ENCODE measurements around the gene LLGL2. TPM values are rescaled to one million over a fixed set of nuclear protein-coding genes. Genes with fewer than 3 reads are reported as not detected.
"Not testable (repeated sequence)": the region's sequence is repeated elsewhere in the genome, so short reads cannot be mapped to it uniquely, and the experiment has no call there.

The LLGL2 gene, protein sequence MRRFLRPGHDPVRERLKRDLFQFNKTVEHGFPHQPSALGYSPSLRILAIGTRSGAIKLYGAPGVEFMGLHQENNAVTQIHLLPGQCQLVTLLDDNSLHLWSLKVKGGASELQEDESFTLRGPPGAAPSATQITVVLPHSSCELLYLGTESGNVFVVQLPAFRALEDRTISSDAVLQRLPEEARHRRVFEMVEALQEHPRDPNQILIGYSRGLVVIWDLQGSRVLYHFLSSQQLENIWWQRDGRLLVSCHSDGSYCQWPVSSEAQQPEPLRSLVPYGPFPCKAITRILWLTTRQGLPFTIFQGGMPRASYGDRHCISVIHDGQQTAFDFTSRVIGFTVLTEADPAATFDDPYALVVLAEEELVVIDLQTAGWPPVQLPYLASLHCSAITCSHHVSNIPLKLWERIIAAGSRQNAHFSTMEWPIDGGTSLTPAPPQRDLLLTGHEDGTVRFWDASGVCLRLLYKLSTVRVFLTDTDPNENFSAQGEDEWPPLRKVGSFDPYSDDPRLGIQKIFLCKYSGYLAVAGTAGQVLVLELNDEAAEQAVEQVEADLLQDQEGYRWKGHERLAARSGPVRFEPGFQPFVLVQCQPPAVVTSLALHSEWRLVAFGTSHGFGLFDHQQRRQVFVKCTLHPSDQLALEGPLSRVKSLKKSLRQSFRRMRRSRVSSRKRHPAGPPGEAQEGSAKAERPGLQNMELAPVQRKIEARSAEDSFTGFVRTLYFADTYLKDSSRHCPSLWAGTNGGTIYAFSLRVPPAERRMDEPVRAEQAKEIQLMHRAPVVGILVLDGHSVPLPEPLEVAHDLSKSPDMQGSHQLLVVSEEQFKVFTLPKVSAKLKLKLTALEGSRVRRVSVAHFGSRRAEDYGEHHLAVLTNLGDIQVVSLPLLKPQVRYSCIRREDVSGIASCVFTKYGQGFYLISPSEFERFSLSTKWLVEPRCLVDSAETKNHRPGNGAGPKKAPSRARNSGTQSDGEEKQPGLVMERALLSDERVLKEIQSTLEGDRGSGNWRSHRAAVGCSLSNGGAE
- 1.6 and 4.0 TPM in 2 replicates for total RNA-seq (2014; rRNA removed; shearing (Covaris generic))

DNA sequence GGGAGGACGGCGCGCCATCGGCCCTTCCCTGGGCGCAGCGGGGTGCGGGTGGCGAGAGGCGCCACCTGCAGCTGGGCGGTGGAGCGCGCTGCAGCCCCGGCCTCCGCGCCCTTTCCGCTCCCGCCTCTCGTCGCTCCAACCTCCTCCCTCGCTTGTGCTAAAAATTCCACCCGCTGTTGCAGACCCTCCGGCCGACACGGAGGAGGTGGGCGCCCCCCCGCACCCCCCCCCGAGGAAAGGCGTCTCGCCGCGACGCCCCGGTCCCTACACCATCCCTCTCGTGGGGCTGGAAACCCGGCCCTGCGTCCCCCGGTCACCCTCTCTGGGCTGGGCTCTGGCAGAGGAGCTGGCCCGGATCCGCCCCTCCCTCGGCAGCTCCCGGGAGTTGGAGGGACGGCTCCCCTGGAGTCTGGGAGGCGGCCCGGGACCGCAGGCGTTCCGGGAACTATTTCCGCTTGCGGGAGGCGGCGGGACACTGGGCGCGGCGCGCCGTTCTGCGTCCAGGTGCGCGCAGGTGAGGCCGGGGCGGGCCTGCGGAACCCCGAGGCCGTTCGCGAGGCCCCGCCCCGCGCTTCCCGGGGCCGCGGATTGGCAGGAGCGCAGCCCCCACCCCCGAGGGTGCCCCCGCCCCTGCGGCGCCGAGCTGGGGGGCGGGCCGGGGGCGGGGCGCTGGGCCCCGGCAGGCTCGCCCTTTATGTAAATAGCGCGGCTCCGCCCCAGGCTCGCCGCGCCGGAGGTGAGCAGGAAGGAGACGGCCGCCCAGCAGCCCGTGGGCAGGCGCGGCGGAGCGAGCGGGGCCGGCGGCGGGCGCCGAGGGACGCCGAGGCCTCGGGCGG lies at the start of gene LLGL2:
TSS of gene LLGL2 (plus strand) at position 728 of the 836 bp plus-strand sequence. CDS start 17,730 bp downstream, outside the sequence.
- no peak for DNase-seq (ENCODE audit: low spot score)

DNA sequence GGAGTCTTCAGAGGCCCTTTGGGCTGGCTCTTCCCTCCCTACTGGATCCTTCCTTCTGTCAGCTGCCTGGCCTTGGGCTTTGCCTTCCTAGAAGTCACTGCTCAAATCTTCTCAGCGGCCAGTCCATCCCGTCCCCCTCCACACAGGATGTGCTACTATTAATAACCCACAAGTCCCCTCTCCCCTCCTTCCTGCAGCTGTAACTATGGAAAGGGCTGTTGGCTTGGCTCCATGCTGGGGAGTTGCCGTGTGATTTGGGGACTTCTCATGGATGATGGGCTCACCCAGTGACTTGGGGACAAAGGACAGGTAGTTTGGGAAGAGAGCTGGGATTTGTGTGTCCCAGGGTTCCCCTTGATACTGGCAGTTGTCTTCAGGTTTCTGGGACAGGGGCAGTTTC lies 49.6 kb upstream of the LLGL2 start:
- no peak for DNase-seq (ENCODE audit: low spot score)

GRCh38 chr17:75476271-75476671 lies 49.2 kb upstream of the LLGL2 start:
- no peak for DNase-seq (ENCODE audit: low spot score)

DNA sequence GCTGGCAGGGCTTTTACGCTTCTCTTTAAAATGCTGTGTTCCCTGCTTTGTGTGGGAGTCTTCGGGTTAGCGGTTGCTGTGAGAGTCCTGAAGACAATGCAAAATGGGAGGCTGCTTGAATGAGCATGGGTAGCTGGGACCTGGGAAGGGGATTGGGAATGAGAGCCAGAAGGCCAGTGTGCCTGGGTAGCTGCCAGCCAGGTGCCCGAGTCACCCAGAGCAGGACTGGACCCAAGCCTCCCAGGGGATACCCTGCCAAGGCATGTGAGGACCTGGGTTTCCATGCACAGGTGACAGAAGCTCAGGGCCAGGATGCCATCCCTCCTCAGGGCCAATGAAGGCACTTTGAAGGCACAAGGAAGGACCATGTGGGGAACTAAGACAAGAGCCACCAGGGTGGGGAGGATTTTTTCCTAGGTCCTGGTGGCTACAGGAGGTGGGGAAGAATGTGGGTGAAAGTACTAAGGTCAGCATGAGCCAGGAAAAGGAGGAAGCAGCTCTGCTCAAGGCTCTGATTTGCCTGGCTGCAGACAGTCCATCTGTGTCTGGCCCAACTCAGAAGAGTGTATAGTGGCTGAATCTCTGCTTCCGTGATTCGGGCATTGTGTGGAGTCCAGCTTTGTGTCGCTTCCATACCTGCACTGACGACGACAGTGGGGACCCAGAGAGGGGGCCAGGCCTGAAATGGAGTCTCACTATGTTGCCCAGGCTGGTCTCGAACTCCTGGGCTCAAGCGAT lies 48.6 kb upstream of the LLGL2 start:
- DNase-seq (ENCODE audit: low spot score), result no peak

GRCh38 chr17:75477490-75477862 lies 48.0 kb upstream of the LLGL2 start:
- not testable (repeated sequence) for DNase-seq (ENCODE audit: low spot score)

DNA sequence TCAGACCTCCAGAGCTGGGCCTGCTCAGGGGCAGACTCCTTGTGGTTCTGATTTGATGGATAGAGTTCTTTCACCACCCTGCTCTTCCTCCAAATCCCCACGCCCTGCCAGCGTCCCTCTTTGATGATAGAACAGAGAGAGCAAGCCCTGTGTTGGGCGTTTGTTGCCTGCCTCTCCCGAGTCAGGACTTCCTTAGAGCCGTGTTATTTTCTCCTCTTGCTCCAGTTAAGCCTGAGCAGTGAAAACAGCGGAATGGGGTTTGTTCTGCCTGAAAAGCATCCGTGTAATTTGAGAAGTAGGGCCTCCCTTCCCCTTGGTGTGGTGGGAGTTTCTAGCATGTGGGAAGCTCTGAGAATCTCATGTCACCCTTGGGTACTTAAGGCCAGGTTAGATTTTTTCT lies 47.0 kb upstream of the LLGL2 start:
- no peak for DNase-seq (ENCODE audit: low spot score)

DNA sequence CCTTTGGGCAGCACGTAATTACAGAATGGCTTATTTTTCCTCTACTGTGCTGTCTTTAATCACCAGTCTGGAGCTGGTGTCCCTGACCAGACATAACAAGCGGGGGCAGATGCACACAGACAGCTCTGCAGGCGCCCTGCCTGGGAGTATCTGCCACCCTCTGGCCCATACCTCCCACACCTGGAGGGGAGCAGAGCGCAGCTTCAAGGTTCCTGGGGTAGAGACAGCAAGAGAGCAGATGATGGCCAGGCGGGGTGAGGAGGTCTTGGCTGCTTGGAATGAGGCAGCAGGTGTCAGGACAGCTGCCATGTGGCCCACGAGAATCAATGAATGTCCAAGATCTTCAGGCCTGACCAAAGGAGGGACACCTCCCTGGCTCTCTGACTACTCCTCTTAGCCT lies 45.2 kb upstream of the LLGL2 start:
- no peak for DNase-seq (ENCODE audit: low spot score)

- DNase-seq (ENCODE audit: low spot score), result no peak
These were observed 44.1 kb upstream of the LLGL2 start for GRCh38 chr17:75481194-75482068.

- DNase-seq (ENCODE audit: low spot score), result no peak
These were observed 43.2 kb upstream of the LLGL2 start for GRCh38 chr17:75482098-75482942.

DNA sequence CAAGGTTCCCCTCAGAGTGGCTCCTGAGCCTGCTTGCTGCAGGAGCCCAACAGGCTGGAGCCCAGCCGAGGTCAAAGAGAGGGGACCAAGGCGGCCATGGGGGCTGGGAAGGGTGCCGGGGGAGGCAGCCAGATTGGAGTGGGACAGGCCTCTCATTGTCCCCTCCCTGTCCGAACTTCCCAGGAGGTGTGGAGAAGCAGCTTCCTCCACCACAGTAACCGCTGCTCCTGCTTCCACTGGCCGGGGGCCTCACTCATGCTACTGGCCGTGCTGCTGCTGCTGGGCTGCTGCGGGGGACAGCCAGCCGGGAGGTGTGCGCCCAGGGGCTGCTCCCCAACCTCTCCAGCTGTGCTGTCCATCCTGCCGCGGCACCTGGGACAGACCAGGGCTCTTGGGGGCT lies 39.8 kb upstream of the LLGL2 start:
- no peak for DNase-seq (ENCODE audit: low spot score)

- DNase-seq (ENCODE audit: low spot score), result no peak
These were observed 39.3 kb upstream of the LLGL2 start for GRCh38 chr17:75486151-75486550.

DNA sequence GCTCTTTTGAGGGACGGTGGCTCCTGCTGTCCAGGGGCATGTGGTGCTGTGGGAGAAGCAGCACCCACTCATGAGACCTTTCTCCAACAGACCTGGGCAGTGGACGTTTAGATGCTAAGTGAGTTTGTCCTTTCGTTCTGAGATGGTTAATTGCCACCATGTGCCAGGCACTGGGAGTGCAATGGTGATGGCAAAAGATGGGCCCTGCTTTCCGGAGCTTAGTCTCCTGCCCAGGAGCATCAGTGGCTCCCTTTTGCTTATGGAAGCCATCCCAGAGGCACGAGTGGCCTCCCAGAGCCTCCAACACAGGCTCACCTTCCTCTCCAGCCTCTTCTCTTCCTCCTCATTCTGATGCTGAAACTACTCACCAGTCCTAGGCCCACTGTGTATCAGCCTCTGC lies 38.5 kb upstream of the LLGL2 start:
- DNase-seq (ENCODE audit: low spot score), result no peak

- DNase-seq (ENCODE audit: low spot score), result no peak
These were observed 38.0 kb upstream of the LLGL2 start for GRCh38 chr17:75487351-75488070.

DNA sequence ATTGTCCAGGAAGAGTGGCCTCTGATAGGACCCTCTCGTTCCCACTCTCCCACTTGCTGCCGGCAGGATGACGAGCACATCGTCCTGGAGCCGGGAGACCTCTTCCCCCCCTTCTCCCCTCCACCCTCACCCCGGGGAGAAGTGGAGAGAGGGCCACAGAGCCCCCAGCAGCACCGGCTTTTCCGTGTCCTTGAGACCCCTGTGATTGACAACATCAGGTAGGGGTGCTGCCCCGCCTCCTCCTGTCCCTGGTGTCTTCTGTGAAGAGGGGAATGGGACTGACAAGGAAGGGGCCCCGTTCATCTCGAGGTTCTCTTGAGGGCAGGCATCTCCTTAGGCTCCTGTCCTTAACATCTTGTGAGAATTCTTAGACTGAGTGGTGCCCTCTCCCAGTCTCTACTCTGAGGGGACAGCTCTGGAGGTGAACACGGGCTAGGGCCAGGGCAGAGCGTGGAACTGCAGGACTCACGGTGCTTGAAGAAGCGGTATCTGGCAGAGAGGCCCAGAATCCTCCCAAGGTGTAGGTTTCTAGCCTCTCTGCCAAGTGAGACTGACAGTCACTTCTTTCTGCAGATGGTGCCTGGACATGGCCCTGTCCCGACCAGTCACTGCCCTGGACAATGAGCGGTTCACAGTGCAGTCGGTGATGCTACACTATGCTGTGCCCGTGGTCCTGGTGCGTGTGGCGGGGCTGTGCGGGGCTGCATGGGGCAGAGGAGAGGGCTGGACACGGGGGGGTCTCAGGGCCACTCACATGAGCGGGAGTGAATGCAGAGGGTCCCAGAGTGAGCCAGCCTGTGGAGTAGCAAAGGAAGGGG lies 36.6 kb upstream of the LLGL2 start:
- DNase-seq (ENCODE audit: low spot score), result no peak

DNA sequence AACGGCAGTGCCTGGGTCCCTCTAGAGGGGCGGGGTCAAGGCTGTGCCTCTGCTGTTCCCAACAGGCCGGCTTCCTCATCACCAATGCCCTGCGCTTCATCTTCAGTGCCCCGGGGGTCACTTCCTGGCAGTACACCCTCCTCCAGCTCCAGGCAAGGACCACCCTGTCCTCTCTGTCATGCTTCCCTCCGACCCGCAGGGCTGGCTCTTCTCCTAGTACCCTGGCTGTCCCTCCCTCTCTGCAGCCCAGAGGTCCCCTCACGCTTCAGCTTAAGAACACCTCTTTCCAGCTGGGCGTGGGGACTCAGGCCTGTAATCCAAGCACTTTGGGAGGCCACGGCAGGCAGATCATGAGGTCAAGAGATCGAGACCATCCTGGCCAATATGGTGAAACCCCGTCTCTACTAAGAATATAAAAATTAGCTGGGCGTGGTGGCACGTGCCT lies 36.0 kb upstream of the LLGL2 start:
- DNase-seq (ENCODE audit: low spot score), result no peak

GRCh38 chr17:75490173-75490743 lies 35.2 kb upstream of the LLGL2 start:
- DNase-seq (ENCODE audit: low spot score), result no peak

Measured in A172 (cell line).